DMS 273 (cell line): Measurements from ENCODE around the gene MAF.

Source experiments
- DNase-seq: peaks from one replicate; lab custom pipeline; 2025; ENCODE audit not compliant: unreplicated experiment; lab: John Stamatoyannopoulos, UW

The MAF gene

DNA sequence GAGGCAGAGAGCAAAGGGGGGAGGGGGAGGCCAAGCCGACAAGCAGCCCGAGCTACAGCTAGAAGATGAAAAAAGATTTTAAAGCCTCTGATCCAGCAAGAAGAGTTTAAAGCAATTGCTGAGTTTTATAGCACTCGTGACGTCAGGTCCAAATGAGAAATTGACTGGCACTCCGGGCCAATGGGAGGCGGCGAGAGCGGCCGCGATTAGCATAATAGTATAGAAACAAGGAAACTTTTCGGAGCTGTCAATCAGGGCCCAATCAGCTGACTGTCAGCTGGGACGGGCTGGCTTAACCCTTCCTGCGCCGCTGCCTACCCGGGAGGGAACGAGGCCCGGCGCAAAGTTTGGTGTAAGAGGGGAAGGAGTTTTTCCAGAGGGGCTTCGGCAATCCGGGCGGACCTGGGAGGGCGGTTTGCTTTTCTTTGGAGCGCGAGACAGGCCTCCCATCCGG lies at the start of gene MAF:
Gene MAF (minus strand): TSS at position 100 of the 454 bp plus-strand sequence. CDS start 835 bp downstream, outside the sequence.
- peak; percentile 83 for DNase-seq

DNA sequence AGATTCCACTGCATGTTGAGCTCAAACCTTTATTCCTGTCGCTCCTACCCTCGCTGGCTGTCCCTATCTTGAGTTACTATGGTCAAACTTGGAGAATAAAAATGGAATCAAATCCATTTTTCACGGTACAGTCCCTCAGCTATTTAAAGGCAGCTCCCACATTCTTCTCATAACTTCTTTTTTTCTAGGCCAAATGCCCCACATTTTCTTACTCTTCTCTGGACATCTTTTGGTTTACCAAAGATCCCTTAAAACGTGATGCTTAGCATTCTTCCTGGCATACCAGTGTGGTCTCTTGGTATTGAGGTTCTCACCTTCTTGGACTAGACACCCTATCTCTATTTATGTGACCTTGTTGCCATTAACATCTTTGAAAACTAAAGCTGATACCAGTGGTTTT lies 48.3 kb upstream of the MAF start:
- DNase-seq = no peak

- no peak for DNase-seq
Measured at GRCh38 chr16:79647586-79647985, 47.0 kb upstream of the MAF start.

GRCh38 chr16:79645701-79646100 lies 45.2 kb upstream of the MAF start:
- DNase-seq = no peak

DNA sequence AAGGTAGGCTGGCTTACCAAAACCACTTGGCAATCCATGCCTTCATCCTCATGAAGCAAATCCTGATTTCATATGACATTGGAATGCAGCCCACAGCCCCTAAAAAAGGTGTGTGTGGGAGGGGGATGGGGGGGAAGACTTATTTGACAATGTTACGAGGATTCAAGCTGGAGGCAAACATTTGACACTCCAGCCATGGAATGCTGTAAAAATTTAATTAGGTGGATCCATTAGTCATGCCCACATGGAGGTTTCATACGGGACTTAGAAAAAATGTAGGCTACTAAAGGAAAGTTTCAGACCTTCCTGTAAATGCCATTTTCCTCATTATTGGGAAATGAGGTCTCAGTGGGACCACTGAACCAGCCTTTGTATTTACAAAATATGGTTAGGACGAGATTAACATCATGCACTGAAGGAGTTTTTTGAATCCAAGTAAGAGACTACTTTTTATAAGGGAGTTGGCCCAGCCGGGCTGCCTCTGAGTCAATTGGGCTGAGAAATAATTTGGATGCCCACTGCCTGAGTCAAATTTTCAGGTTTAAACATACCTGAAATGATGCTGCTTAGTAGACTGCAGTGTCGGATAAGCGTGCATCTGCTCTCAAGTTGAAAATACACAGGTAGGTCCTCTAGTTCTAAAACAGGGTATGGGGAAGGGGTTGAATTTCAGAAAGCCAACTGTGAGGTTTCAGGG lies 44.6 kb upstream of the MAF start:
- DNase-seq = no peak

DNA sequence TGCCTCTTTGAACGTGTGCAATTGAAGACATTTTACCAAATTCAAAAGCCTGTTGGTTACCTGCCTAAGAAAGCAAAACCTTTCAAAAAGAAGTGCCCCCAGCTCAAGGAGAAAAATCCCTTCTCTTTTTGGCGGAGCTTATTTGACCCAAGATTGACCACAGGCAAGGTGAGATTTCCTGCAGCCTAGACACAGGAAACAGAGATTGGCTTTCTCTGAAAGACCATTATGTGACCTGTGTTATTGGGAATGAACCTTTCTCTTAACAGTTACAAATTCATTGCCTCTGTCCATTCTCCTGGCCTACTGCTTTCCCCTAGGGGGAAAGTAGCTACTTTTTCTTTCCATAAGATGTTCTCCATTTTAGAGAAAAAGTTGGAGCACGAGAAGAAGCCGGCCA lies 42.1 kb upstream of the MAF start:
- no peak for DNase-seq

DNA sequence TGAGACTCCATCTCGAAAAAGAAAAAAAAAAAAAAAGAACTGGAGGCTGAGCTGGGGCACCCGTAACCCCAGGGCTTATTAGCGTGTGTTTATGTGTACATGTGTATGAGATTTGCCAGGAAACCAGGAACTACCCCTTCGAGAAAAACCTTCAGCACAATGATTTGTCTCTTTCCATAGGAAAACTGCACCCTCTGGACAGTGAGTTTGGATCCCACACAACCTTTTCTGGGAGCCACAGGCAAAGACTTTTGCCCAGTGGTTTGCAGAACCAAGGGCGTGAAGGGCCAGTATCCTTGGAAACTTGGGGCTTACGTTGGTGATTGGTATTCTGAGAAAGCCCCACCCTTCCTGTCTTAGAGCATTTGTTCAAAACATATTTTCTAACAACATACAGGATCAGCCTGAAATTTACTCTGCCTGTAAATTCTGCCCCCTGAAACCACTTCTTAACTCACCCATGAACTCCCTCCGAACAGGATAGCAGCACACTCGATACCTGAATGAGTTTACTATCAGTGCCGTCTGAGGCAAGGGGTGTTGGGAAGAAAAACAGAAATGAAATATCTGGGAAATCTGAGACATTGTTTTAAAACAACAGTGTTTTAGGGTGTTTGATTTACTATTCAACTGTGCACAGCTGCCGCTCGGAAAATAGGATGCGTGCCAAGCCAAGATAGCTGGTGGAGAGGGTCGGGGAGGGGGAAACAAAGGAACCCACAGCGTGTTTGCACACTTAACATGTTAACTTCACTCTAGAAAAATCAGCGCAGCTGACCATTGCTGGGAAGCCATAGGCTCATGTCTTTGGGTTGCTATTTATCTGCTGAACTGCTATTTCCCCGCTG lies 40.2 kb upstream of the MAF start:
- DNase-seq = no peak

GRCh38 chr16:79639576-79640311 lies 39.2 kb upstream of the MAF start:
- no peak for DNase-seq

GRCh38 chr16:79638386-79638785 lies 37.8 kb upstream of the MAF start:
- no peak for DNase-seq

DNA sequence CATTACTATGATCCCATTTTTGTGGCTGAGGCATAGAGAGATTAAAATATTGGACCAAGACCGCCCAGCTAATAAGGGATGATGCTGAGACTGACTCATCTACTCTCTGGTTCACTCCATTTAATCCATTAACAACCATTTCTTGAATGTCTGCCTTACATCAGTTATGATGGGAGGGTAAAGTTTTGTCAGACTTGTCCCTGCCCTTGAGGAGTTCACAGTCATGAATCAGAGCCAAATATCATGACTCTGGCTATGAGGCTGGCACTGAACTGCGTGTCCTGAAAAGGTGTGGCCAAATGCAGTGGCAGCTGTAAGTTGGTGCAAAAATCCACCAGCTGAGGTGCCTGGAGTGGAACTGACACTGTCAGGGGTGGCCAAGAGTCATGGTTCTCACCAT lies 35.0 kb upstream of the MAF start:
- DNase-seq = no peak

GRCh38 chr16:79634298-79634697 lies 33.8 kb upstream of the MAF start:
- DNase-seq = no peak

DNA sequence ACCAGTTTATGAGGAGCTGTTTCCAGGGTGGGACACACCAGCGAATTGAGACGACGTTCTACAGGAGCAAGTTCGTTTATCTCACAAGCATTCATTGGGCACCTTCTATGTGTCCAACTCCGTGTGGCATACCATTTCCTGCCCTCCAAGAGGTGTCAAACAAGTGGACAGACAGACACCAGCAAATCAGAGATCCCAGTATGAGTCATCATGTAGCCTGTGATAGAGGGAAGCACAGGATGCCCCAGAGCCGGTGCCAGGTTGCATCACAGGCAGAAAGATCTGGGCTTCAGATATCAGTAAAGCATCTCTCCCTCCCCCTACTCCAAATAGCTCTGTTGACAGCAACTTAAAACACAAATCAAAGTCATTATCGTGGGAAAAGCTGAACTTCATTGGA lies 31.8 kb upstream of the MAF start:
- DNase-seq = no peak

DNA sequence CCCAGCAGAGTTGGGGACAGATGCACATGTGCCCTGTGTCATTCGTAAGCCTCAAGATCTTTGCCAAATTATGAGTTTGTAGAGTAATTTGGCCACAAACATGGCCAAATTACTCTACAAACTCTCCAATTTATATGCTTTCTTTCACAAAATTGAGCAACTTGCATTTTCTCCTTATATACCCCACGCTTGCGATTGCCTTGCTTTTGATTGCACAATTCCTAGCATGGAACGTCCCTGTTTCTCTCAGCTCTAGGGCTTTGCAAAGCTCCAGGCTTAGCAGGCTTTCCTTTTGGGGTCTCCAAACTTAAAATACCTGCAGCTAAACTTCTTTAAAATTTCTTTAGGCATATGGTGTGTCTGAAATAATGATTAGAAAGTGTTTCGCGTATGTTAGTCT lies 28.5 kb upstream of the MAF start:
- DNase-seq = no peak

GRCh38 chr16:79628501-79628975 lies 28.0 kb upstream of the MAF start:
- no peak for DNase-seq

DNA sequence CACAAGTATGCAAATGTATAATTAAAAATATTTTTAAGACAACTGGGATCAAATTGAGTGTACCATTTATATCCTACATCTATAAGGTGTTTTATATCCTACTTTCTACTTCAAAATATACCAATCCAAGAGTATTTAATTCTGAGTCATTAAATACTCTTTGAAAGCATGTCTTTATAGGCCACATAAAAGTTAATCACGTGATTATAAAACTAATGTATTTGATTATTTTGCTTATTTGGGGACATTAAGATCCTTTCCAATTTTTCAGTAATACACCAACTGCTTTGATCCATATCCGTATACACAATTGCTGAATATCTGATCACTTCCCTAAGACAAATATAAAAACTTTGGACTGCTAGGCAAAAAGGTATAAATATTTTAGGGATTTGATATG lies 26.6 kb upstream of the MAF start:
- DNase-seq = no peak

- DNase-seq = no peak
Measured at GRCh38 chr16:79625738-79626137, 25.2 kb upstream of the MAF start.

DNA sequence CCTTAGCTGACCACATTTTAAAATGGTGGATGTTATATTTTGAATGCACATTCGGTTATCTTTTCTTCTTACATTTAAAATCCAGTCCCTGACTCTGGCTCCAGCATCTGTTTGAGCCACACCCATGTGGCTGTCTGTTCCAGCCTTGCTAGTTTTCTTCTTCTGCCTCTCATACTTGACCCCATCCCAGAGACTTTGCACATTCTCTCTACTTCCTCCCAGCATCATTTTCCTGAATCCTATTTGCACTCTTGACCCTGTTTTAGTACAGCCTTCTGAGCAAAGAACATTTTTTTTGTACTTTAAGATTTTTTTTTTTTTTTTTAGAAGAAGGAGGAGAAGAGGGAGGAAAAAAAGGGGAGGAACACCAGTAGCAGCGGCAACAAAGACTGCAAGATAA lies 23.3 kb upstream of the MAF start:
- DNase-seq = no peak

GRCh38 chr16:79623062-79623461 lies 22.5 kb upstream of the MAF start:
- DNase-seq = no peak

DNA sequence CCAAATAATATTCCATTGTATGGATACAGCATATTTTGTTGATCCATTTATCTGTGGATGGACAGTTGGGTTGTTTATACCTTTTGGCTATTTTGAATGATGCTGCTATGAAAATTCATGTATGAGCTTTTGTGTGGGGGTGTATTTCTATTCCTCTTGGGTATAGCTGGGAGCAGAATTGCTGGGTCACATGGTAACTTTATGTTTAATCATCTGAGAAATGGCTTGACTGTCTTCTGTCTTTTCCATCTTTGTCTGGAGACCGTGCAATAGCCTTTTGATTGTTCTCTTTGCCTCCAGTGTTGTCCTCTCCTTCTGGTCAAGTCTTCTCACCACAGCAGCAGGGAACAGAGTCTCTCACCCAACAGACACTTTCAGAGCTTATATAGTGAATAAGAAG lies 20.5 kb upstream of the MAF start:
- no peak for DNase-seq

DNA sequence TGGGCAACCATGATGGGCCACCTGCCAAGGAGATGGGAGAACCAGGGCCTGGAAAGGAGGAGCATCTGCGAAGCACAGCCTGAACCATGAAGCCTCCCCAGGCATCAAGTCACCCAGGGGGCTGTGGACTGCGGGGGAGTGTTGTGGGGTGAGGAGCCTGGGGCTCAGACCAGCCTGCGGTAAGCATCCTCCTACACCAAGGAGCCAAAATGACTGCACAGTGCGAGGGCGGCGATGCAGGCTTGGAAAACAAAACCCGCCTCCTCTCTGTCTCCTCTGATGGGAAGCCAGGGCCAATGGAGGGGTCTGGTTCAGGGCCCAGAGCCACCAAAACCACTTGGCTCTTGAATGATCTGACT lies 18.1 kb upstream of the MAF start:
- no peak for DNase-seq

DNA sequence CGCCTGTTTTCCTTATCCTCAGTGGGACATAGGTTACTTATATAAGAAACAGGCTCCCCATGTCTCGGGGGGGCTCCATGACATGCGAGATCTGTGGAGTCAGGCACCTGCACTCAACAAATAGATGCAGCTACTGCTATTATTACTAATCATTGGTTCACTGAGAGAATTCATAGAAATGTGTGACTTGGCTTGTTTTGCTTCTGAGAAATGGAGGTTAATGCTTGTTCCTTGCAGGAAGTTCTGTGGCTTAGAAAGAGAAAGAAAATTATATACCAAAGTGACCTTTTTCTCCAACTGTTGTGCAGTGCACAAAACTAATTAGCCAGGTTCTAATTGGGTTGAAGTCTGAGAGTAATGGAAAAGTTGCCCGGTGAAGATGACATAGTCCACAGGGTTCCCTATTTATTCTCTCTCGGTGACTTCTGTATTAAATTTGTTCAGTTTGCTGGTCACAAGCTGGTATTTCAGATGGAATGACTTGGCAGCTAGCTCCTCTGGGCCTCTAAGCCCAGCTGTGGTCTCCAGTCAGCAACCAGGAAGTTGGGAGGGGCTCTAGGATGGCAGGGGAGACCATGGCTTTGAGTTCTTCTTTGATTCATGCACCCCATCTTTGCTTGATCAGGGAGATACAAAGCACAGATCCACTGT lies 17.6 kb upstream of the MAF start:
- DNase-seq = no peak
